ENCODE results near the gene EIF2B2.
"Not testable (repeated sequence)": the region's sequence is repeated elsewhere in the genome, so short reads cannot be mapped to it uniquely, and the experiment has no call there.

Gene EIF2B2

DNA sequence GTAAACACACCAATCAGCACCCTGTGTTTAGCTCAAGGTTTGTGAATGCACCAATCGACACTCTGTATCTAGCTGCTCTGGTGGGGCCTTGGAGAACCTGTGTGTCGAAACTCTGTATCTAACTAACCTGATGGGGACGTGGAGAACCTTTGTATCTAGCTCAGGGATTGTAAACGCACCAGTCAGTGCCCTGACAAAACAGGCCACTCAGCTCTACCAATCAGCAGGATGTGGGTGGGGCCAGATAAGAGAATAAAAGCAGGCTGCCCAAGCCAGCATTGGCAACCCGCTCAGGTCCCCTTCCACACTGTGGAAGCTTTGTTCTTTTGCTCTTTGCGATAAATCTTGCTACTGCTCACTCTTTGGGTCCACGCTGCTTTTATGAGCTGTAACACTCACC is 6.9 kb upstream of the EIF2B2 start:
- DNase-seq = not testable (repeated sequence)

DNA sequence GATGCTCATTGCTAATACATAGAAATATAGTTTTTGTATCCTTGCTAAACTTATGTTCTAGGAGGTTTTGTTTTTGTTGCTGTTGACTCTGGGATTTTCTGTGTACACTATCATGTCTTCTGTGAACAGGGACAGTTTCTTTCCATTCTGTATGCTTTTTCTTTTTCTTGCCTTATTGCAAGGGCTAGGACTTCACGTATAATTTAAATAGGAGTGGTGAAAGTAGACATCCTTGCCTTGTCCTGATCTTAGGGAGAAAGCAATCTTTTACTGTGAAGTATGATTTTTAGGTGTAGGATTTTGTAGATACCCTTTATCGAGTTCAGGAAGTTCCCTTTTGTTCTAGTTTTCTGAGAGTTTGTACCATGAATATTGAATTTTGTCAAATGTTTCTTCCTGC is 1.5 kb upstream of the EIF2B2 start:
- DNase-seq = no peak

DNA sequence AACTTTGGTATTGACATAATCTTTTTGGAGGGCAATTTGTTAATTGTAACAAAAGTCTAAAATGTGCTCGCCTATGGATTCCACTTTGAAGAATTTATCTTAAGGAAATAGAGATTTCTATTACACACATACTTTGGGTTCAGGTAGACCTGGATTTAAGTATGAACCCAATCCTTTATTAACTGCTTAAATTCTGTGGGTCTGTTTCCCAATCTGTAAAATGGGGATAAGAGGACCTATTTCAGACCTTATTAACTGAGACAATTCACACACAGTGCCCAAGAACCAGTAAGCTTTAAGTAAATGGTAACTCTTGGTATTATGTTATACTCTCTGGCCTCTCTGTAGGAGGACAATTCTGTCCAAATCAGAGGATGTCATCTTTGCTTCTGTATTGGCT is 822 bp upstream of the EIF2B2 start:
- no peak for DNase-seq

DNA sequence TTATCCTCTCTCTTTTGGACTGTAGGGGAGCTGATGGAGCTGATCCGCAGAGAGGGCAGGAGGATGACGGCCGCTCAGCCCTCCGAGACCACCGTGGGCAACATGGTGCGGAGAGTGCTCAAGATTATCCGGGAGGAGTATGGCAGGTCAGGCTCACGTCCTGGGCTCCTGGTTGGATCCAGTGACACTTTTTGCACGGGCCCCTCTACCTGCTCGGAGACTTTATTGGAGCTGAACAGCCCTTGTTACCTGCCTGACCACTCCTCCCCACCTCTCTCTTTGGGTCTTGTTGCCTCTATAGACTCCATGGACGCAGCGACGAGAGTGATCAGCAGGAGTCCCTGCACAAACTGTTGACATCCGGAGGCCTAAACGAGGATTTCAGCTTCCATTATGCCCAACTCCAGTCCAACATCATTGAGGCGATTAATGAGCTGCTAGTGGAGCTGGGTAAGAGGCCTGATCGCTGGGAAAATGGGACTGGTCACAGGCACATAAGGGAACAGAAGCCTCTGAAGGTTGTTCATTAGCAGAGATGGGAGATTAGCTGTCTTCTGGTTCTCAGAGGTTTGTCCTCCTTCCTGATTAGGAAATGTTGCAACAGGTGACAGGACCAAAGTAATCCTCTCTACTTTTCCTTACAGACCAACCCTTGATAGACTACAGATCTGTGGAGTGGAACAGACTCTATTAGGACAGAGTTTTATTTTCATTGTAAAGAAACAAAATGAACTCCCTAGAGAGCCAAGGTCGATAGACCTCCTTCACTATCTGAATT is 718 bp downstream of the EIF2B2 start:
- peak in 1 of 5 donors; percentile 5 for DNase-seq

DNA sequence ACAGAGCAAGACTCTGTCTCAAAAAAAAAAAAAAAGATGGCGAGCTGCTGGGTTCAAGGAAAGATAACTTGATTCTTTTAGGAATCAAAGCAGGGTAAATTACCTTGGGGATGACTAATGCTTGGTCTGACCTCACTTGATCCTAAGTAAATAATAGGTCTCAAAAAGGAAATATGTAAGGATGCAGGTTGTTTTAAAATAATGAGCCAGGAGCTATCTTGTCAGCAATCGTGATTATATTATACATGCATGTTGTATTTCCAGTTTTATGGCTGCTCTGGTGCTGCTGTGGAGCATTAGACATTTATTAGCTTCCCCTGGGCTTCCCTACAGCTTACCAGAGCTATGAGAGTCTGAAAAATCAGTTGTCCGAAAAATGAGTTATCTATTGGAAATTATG is 2.6 kb downstream of the EIF2B2 start:
- no peak for DNase-seq

DNA sequence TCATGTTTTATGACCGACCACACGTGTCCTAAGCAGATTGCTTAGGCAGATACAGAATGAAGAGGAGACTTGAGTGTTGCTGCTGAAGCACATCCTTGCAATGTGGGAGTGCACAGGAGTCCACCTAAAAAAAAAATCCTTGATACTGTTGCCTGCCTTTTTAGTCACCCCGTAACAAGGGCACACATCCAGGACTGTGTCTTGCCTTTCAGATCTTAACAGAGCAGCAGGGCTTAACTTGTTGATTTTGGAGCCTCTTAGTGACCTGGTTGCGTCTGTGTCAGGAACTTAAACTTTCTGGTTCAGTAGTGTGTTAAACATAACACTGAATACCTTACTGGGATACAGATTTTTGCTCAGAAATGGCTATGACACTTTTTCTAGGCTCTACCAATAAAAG is 6.5 kb downstream of the EIF2B2 start:
- no peak for DNase-seq

DNA sequence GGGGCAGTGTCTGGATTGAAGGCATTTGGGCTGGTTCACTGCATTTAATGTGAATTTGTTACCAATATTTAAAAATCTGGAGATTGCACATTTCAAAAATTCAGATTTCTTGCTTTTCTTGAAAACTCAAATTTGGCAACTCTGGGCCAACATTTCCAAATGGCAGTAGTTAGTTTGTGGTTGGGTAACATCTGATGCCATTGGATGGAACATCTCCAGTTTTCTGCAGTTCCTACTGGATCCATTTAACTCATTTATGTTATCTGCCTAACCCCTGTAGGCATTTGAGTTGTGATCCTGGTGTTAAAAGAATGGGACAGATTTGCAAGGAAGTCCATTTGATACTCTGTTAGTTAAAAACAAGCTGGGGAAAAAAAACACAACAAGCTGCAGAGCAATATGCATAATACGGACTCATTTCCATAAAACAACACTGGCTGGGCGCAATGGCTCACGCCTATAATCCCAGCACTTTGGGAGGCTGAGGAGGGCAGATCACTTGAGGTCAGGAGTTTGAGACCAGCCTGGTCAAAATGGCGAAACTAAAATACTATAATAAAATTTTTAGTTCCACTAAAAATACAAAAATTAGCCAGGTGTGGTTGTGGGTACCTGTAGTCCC is 7.9 kb downstream of the EIF2B2 start:
- no peak for DNase-seq

DNA sequence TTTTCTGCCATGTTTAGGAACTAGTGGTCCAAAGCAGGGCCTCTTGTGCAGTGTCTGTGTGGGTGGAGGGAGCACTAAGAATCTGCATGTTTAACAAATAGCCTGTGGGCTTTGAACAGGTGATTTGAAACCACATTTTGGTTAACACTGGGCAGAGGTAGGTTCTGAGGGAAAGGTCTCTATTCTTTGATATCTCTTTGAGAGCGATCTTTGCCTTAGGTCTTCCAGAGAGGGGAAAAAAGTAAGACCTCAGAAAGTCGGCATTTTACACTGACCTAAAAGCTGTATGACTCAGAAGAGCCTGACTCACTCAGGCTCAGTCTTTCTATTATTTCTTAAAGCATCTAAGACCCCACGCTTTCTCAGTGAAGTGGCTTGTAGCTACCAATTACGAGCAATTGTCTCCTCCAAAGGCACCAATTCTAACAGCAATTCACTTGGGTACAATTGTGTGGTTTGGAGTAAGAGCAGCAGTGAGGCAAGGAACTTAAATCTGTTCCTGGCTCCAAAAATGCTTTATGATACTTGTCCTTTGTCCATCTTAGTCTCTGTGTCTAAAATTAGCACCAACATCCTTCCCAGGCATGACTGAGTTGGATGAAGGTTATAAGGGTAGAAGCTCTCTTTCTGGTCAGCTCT is 8.8 kb downstream of the EIF2B2 start:
- no peak for DNase-seq

DNA sequence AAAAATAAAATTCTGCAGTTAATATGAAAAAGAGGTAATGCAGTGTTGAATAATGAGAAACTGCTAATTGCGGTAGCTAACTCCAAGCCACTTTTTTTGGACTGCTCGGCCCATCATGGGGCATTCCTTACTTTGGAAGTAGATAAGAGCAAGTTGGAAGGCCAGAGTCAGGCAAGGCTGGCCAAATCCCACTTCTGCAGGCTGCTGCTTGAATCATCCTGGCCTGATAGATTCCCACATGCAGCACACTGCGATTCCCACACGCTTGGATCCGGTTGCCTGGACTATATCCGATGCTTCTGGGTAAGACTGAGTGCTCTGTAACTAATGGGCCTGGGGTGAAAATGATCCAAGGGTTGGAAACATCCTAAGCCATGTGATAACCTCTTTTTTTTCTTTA is 10.6 kb downstream of the EIF2B2 start:
- DNase-seq = no peak

DNA sequence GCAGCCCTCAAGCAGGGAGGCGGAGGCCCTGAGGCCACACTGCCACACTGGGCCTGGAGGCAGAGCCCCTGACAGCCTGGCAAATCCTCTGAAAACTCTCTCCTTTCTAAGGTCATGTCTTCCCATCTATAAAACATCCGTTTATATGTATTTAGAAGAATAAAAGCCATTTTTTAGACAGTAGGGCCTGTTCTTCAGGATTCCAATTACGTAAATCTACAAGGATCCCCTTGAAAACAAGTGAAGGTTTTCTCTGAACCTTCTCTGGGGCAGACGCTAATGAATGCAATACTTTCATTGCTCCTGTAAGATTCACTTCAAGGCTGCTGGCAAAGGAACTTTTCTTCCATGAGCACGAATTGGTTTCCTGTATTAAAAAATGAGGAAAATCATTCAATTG is 12.8 kb downstream of the EIF2B2 start:
- DNase-seq = no peak

DNA sequence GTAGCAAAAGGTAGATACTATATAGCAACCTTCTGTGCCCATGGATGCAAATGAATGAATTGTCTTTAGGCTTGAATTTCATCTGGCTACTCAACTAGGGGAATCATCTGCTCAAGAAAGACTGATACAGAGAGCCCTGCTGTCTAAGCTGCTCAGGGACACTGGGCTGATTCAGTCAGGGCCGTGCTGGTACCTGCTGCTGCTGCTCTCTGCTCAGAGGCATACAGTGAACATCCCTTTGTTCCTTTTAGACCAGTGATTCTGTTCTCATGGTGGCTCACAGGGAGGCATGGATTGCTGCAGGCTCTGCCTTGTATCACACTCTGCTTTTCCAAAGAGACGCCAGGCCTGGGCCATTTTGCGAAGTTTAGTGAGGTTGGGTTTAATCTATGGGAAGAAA is 14.1 kb downstream of the EIF2B2 start:
- no peak for DNase-seq

DNA sequence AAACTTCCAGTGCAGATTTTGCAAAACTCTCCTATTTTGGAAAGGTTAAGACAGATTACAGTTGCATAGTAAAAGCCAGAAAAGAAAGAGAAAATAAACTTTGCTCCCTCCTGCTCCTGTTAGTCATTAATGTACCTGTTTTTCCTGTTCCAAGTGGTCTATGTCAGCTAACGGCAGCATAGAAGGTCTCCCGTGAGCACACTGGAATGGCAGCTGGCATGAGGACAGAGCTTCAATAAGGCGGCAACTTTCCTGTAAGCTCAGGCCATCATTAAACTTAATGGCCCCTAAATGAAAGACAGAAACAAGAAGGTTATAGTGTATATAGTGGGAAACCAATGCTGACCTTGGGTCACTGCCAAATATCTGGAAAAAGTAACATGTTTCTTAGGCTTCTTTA is 16.0 kb downstream of the EIF2B2 start:
- DNase-seq = no peak

DNA sequence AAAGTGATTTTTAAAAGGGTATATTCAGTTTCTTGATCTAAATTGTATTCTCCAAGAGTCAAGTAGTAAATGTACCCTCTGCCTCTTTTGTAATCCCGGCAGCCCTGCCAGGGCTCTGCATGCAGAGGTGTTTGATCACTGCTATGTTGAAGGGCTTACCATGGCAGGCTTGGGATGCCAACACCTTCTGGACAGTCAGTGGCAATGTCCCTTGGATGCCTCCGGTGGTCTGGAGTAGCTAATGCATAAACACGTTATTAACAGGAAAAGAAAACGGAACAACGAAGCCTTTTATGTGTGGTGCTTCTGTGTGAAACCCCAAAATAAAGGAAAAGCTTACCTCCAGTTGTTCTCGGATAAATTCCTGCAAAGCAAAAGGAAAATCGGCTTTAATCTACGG is 19.9 kb downstream of the EIF2B2 start:
- no peak for DNase-seq

DNA sequence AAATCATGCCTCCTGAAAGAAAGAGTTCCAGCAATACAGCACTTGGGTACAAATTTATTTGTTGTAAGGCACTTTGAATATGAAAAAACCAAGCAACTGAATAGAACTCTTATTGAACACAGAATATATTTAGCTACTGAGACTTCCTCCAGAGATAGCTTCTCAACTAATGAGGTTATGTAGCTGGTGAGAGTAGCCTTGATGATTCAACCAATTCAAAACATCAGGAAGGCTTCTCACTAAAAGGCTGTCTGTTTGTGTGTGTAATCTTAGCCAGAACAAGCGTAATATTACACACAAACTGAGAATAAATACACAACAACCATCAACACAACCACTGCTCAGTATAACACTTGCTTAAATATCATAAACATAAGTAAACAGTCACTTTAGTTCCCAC is 20.4 kb downstream of the EIF2B2 start:
- DNase-seq = no peak

DNA sequence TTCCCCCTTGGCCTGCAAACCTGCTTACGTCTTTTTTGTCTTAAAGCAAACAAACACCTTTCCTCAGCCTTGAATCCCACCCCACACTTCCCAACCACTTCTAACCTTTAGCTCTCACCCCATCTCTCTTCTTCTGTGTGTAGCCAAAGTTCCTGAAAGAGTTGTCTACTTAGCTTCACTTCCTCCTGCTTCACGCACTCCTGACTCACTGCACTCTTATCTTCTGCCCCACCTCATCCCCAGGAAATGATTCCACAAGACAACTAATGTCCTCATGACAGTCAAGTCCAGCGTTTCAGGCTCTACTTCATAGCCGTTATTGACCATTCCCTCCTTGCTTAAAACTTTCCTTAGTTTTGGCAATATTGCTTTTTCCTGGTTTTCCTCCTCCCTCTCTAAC is 22.4 kb downstream of the EIF2B2 start:
- no peak for DNase-seq

DNA sequence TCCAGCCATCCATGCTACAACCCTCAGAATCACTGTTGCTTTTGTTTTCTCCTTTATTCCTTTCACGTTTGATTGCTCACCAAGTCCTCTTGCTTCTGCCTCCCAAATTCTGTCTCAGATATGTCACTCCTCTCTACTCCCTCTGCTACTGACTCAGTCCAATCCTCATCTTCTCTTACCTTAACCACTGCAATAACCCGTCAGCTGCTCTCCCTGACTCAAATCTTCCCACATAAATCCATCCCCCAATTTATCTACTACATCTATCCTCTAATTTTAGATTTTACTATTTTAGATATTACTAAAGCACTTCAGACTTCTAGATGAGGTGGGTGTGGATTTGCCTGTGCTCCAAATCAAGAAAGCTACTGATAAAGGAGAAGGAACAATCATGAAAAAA is 23.2 kb downstream of the EIF2B2 start:
- DNase-seq = no peak

DNA sequence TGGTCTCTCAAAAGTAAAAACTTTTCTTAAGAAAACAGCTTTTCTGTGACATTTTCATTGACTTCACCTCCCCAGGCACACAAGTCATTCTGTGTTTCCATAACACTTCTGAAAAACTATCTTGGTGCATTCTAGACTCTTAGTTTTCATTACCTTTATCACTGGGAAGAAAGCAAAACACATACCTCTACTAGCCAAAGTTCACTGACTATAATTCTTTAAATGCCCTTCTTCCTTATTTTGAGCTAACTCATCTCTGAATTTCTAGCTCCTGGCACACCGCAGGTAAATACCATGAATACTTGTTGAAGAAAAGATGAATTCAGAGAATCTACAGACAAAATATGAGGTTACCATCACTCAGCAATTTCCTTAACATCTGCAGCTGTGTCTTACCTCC is 27.4 kb downstream of the EIF2B2 start:
- DNase-seq = no peak

DNA sequence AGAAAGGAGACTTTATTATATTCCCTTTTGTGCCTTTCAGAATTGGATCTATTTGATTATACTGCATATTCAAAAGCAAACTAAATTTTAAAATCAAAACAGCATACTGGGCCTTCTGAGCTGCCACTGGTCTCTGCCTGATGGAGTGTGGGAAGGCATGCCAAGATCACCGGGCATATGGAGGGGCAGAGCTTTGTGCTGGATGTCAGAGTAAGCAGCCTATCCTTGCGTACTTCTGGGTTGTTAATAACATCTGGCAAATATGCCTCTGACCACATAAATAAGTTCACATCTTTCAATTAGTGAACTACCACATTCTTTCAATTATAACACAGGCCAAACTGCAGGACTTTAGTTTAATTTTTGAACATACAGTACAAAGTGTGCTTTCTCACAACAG is 30.2 kb downstream of the EIF2B2 start:
- DNase-seq = no peak

DNA sequence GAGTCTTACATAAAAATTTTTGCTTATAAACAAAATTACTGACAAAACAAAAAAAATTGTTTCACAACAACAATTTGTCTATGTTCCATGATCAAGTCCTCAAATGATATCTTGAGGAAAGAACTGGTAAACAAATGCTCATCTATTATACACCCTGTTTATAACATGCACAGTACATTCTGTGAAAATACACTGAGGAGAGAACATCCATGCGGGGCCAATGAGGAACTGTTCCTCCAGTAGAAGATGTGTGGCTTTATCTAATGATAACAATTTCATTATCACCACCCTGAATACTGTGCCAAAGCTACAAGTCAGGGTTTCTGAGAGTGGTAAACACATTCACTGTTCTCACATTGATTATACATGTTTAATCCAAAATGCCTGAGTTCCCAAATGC is 37.8 kb downstream of the EIF2B2 start:
- DNase-seq = no peak

DNA sequence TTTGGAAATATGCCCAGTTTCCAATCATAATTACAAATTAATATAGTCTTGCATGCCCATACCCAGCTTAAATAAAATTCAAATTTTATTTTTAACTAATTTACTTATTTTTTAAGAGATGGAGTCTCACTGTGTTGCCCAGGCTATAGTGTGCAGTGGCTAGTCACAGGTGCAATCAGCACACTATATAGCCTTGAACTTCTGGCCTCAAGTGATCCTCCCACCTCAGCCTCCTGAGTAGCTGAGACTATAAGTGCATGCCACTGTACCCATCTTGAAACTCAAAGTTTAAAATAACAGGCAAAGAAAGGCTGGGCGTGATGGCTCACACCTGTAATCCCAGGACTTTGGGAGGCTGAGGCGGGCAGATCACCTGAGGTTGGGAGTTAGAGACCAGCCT is 38.2 kb downstream of the EIF2B2 start:
- DNase-seq = no peak

DNA sequence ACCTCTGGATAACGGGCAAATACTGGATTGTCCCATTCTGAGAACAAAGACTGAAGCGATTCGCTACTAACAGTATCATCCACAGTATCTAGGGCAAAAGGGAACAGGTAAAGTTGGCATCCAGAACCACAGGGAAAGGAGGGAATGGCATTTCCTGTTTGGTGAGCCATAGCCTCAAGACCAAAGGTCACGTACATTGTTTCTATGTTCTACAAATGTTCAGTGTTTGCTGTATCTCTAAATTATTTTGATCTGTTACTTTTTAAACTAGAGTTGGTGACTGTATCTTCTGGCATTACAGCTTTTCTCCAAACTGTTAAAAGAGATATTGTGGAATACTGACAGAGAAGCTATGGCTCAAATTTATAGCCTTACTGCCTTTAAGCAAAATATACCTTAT is 38.9 kb downstream of the EIF2B2 start:
- DNase-seq = no peak

DNA sequence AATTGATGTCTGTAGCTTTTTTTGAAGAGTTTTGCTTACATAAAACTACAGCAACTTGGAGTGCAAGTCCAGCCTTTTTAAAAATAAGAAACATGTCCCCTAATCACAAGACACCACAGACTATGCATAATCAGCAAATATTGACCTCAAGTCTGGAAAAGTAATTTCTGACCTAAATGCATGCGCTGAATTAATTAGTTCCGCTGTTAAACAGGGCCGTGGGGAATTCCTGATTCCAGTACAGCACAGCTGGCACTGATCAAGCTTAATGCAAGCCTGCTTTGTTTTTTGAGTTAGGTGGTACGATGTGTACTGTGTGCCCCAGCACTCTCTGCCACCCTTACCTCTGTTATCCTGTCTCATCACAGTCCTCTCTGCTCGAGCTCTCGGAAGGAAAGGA is 39.3 kb downstream of the EIF2B2 start:
- no peak for DNase-seq

DNA sequence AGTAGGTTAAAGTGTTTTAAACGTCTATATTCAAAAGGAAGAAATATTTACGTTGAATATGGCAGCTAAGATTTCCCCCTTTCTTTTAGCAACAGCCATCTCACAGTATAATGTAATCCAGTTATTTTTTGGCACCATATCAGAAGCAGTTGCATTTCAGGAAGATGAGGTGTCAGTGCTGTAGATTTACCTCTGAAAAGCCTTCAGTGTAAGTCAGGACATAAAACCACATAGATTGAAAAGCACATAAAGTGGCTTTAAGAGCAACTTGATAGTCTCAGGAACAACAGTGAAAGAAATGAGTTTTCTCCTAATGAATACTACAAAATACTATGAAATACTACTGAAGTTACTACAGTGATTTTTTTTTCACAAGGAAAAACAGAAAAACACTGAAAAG is 41.6 kb downstream of the EIF2B2 start:
- no peak for DNase-seq

DNA sequence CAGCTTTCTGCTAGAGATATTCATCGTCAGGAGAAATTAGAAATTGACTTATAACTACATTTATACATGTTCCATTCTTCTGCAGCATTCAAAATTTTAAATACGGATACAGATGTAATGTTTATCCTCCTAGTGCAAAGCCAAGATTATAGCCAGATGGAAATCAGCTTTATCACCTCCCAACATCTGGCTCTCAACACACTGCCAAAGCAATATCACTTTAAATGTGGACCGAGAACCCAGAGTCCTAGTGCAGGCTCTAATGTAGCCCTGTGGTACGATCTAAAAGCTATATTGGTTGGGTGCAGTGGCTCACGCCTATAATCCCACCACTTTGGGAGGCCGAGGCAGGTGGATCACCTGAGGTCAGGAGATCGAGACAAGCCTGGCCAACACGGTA is 42.0 kb downstream of the EIF2B2 start:
- DNase-seq = no peak
